Panc1 (cell line): Measurements from ENCODE around the gene MSTO1. TPM values are rescaled to one million over a fixed set of nuclear protein-coding genes. Genes with fewer than 3 reads are reported as not detected.
"Not testable (repeated sequence)": the region's sequence is repeated elsewhere in the genome, so short reads cannot be mapped to it uniquely, and the experiment has no call there.

Experiments
- ATAC-seq: fragments of 200-7000 bp; cut with Tn5 transposase; 2 replicates; pipeline ENCODE4 v1.9.1; 2020; ENCODE audit warnings: mild to moderate bottlenecking, moderate library complexity
- BruUV-seq: library from RNA; stranded (reverse); fragments of 400-500 nt; replicated peaks from 2 replicates; lab custom pipeline; 2021; lab: Mats Ljungman, UMichigan
- CTCF ChIA-PET: fragments of 300-600 bp; sonication (Branson Sonifier 250); formaldehyde crosslinking; loops from one replicate; lab custom pipeline; 2022; ENCODE audit warnings: antibody characterized with exemption; lab: Charles Lee
- POLR2A ChIA-PET: fragments of 300-600 bp; sonication (Branson Sonifier 250); formaldehyde crosslinking; loops from one replicate; lab custom pipeline; 2022; ENCODE audit warnings: antibody characterized with exemption; lab: Charles Lee
- DNase-seq: peaks from one replicate; pipeline ENCODE4 v3.0.0-alpha.2; 2010; ENCODE audit warnings: low read depth, low spot score
- H3K27ac ChIP-seq: 2 replicates; pipeline ENCODE4 v1.5.1; 2011; ENCODE audit warnings: mild to moderate bottlenecking, low read length, inconsistent platforms
- H3K27me3 ChIP-seq: fragments of 200-500 bp; sonication (Bioruptor generic); 2 replicates; pipeline ENCODE4 v1.6.0; 2014; ENCODE audit warnings: low read length, inconsistent platforms; ENCODE audit not compliant: control insufficient read depth, insufficient read depth
- H3K36me3 ChIP-seq: fragments of 200-500 bp; sonication (Bioruptor generic); 2 replicates; pipeline ENCODE4 v1.5.1; 2014; ENCODE audit warnings: inconsistent platforms, mild to moderate bottlenecking, low read length, moderate library complexity; ENCODE audit not compliant: control insufficient read depth, insufficient read depth
- H3K4me1 ChIP-seq: 2 replicates; pipeline ENCODE4 v1.5.1; 2011; ENCODE audit warnings: inconsistent platforms, mild to moderate bottlenecking, low read length, moderate library complexity; ENCODE audit not compliant: control insufficient read depth, insufficient read depth
- H3K4me3 ChIP-seq, 2 experiments: 2 replicates each; pipeline ENCODE4 v1.5.1; 2011 to 2012; ENCODE audit warnings: low read depth in 2 of 2, low read length in 2 of 2, mild to moderate bottlenecking in 2 of 2, inconsistent platforms in 1 of 2, moderate library complexity in 1 of 2
- H3K9me3 ChIP-seq: fragments of 200-500 bp; sonication (Bioruptor generic); 2 replicates; pipeline ENCODE4 v1.5.1; 2014; ENCODE audit warnings: low read depth, mild to moderate bottlenecking, inconsistent platforms, low read length, moderate library complexity; ENCODE audit not compliant: control insufficient read depth, insufficient read depth
- POLR2AphosphoS5 ChIP-seq: IDR thresholded peaks from 2 replicates; pipeline ENCODE4 v1.6.1; 2012; ENCODE audit warnings: mild to moderate bottlenecking, low read depth, low read length, moderate library complexity
- REST ChIP-seq, 2 experiments: IDR thresholded peaks; 2 replicates each; pipeline ENCODE4 v1.6.1; 2011 to 2012; ENCODE audit warnings: low read depth in 2 of 2, control low read depth in 1 of 2, low read length in 1 of 2, mild to moderate bottlenecking in 1 of 2, moderate library complexity in 1 of 2; ENCODE audit not compliant: insufficient read depth in 1 of 2
- SIN3A ChIP-seq: IDR thresholded peaks from 2 replicates; pipeline ENCODE4 v1.6.1; 2012; ENCODE audit warnings: low read depth, mild to moderate bottlenecking, low read length, moderate library complexity, borderline replicate concordance; ENCODE audit not compliant: insufficient read depth
- TCF7L2 ChIP-seq: IDR thresholded peaks from 2 replicates; pipeline ENCODE4 v1.6.1; 2011; ENCODE audit warnings: mild to moderate bottlenecking, low read depth, low read length, inconsistent platforms
- in situ Hi-C: cut with HindIII; loops from 2 replicates; pipeline ENCODE4 v1.10.0; 2016; ENCODE audit warnings: low sequenced_read_pairs, low pct_unique_long_range_greater_than_20kb
- intact Hi-C: fragments of 100-400 bp; cut with micrococcal nuclease; formaldehyde crosslinking; loops from one replicate; pipeline ENCODE4 v1.10.0; 2022; ENCODE audit not compliant: unreplicated experiment
- total RNA-seq: library from RNA; stranded (reverse); gene quantifications from one replicate; pipeline ENCODE4 v1.2.1, GENCODE V29; 2021; ENCODE audit not compliant: unreplicated experiment
- TF ChIP-seq, protein P1 (sequence below): fragments of 450-650 bp; IDR thresholded peaks from 2 replicates; pipeline ENCODE4 v1.5.1; 2017; ENCODE audit warnings: mild to moderate bottlenecking

The MSTO1 gene
- total RNA-seq, 1 experiment from 2014 or later, result 60.9 TPM

GRCh38 chr1:155562581-155563376 lies 47.2 kb upstream of the MSTO1 start, which contains the start of gene ASH1L:
TSS of gene ASH1L (minus strand) at chr1:155562803. CDS start at chr1:155521519, 41,284 bp downstream.
- ChIA-PET CTCF (interaction anchor here (0.6 to 0.7 kb wide), 2 partner anchors 49 to 307 kb away, joined by 3 to 4 read pairs; partner anchors contain the start of gene ENTREP3), POLR2A (interaction anchor here (0.6 to 0.7 kb wide), 4 partner anchors 11 to 184 kb away, joined by 4 to 26 read pairs (median 8); no protein-coding TSS in a partner anchor)
- peak; percentile 66; the same call in 1 of the 2 replicates for TF ChIP-seq SIN3A
- TF ChIP-seq, protein P1, sequence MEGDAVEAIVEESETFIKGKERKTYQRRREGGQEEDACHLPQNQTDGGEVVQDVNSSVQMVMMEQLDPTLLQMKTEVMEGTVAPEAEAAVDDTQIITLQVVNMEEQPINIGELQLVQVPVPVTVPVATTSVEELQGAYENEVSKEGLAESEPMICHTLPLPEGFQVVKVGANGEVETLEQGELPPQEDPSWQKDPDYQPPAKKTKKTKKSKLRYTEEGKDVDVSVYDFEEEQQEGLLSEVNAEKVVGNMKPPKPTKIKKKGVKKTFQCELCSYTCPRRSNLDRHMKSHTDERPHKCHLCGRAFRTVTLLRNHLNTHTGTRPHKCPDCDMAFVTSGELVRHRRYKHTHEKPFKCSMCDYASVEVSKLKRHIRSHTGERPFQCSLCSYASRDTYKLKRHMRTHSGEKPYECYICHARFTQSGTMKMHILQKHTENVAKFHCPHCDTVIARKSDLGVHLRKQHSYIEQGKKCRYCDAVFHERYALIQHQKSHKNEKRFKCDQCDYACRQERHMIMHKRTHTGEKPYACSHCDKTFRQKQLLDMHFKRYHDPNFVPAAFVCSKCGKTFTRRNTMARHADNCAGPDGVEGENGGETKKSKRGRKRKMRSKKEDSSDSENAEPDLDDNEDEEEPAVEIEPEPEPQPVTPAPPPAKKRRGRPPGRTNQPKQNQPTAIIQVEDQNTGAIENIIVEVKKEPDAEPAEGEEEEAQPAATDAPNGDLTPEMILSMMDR, result no peak
- TF ChIP-seq TCF7L2, result no peak
- TF ChIP-seq POLR2AphosphoS5, result peak; percentile 77
- TF ChIP-seq REST (IDR thresholded peaks at IDR 0.05; ENCODE audit: insufficient read depth in 1 of 2, low read depth in 2 of 2, low read length in 1 of 2), result no peak
- peak within 1 kb of the TSS; percentile 74 to 92 for H3K4me3 ChIP-seq
- peaks cover 3% of the 10 kb centered on the region; the same call in 1 of the 2 replicates for H3K36me3 ChIP-seq
- peak; percentile 67 for DNase-seq
- H3K9me3 ChIP-seq, result no peaks in the 10 kb centered on the region
- ATAC-seq, result peak; percentile 94
- no TSS peak for BruUV-seq
- peaks cover 11% of the 10 kb centered on the region for H3K4me1 ChIP-seq
- intact Hi-C loops, result no loop called here
- in situ Hi-C loops, result no loop called here
- peak within 1 kb of the TSS; percentile 96 for H3K27ac ChIP-seq
- no peaks in the 10 kb centered on the region for H3K27me3 ChIP-seq

DNA sequence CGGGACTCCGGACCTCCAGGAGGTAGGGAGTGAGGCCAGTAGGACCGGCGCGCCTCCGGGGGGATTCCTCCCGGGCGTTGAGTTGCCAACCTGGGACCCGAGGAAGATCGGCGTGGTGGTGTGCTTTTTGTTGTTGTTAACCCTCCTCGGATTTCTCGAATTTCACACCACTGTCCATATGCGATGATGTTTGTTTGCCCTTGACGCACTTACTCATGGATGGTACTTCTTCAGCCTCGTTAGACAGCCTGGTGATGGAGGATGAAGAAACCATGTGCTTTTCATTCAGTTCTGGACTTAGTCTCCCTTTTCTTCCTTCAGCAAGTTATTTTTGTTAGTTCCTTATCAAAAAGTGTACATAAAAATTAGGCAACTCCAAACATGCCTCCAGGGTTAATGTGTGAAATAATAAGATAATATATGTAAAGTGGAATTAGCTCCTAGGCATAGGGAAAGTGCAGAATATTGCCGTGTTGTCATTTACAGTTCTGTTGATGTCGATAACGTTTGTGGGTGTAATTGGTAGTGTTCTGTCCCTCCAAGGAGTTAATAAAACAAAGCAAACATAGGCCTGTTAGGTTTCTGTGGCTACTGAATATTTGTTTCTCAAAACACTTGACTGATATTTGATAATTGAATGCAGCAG lies 46.5 kb upstream of the MSTO1 start:
- H3K27me3 ChIP-seq, H3K9me3 ChIP-seq, H3K36me3 ChIP-seq, intact Hi-C loops, DNase-seq, in situ Hi-C loops: not testable (repeated sequence)
- ATAC-seq, result peak; percentile 2; the same call in 1 of the 2 replicates
- peaks cover 11% of the 10 kb centered on the region for H3K4me1 ChIP-seq
- TSS peak; percentile 88 for BruUV-seq
- ChIA-PET CTCF (interaction anchor here (0.6 to 0.7 kb wide), 2 partner anchors 50 to 308 kb away, joined by 3 to 4 read pairs; partner anchors contain the start of gene ENTREP3), POLR2A (interaction anchor here (0.6 to 0.7 kb wide), 4 partner anchors 11 to 185 kb away, joined by 4 to 26 read pairs (median 8); no protein-coding TSS in a partner anchor)
- H3K27ac ChIP-seq, result peak overlapping the region; percentile 96
- peak overlapping the region; percentile 74 to 92 for H3K4me3 ChIP-seq
